Esophagus muscularis mucosa (tissue), 4 donors: ENCODE results near the gene SYCN. TPM values are rescaled to one million over a fixed set of nuclear protein-coding genes. Genes with fewer than 3 reads are reported as not detected.

Experiments used
- DNase-seq: peaks from one replicate; pipeline ENCODE4 v3.0.0-alpha.2; 2017; ENCODE audit errors: extremely low spot score
- H3K27ac ChIP-seq, 4 donors: fragments of 200-600 bp; sonication (generic); replicated peaks in 1 of 4; 1 replicate in 3 of 4; 2 replicates in 1 of 4; pipeline ENCODE4 v1.5.1; 2016 to 2019; ENCODE audit warnings: mild to moderate bottlenecking in 1 of 4
- H3K27me3 ChIP-seq, 4 donors: fragments of 200-600 bp; sonication (generic); one replicate each; pipeline versions ENCODE4 v1.5.1 to v1.6.0; 2016 to 2019
- H3K36me3 ChIP-seq, 4 donors: fragments of 200-600 bp; sonication (generic); one replicate each; pipeline ENCODE4 v1.5.1; 2016 to 2019
- H3K4me1 ChIP-seq, 4 donors: fragments of 200-600 bp; sonication (generic); one replicate each; pipeline ENCODE4 v1.5.1; 2016 to 2019
- H3K4me3 ChIP-seq, 4 donors: fragments of 200-600 bp; sonication (generic); 1 replicate in 2 of 4; 2 replicates in 2 of 4; pipeline ENCODE4 v1.5.1; 2016 to 2019; ENCODE audit warnings: mild to moderate bottlenecking in 4 of 4, moderate library complexity in 1 of 4
- H3K9me3 ChIP-seq, 4 donors: fragments of 200-600 bp; sonication (generic); 1 replicate in 3 of 4; 2 replicates in 1 of 4; pipeline ENCODE4 v1.5.1; 2016 to 2019
- EP300 ChIP-seq: sonication (generic); formaldehyde crosslinking; IDR thresholded peaks from one replicate; pipeline ENCODE4 v1.6.1; 2017; ENCODE audit warnings: antibody characterized with exemption
- POLR2A ChIP-seq: fragments of 450-650 bp; IDR thresholded peaks from one replicate; pipeline ENCODE4 v1.6.1; 2017; ENCODE audit warnings: antibody characterized with exemption, moderate library complexity, mild to moderate bottlenecking, low read depth
- POLR2AphosphoS5 ChIP-seq, 2 donors: sonication (generic); formaldehyde crosslinking; IDR thresholded peaks; one replicate each; pipeline ENCODE4 v1.6.1; 2017; ENCODE audit warnings: antibody characterized with exemption in 2 of 2
- WGBS: methylation state at CpG from one replicate; pipeline ENCODE4 v1.1.5; 2018; 5-methylcytosine and 5-hydroxymethylcytosine counted together
- intact Hi-C: fragments of 100-400 bp; cut with DNase I; formaldehyde crosslinking; loops from one replicate; pipeline ENCODE4 v1.15.1; 2023
- total RNA-seq, 4 donors: library from RNA; depleted of rRNA; stranded (reverse); fragments of >200 nt; gene quantifications; one replicate each; pipeline versions ENCODE4 v1.1.0 to v1.2.1, GENCODE V29; 2016
- TF ChIP-seq, protein P1 (sequence below), 3 experiments: fragments of 200-600 bp in 2 of 3; fragments of 450-650 bp in 1 of 3; sonication (generic) in 2 of 3; IDR thresholded peaks; one replicate each; pipeline ENCODE4 v1.5.1; 2017 to 2019; ENCODE audit warnings: antibody characterized with exemption in 3 of 3, mild to moderate bottlenecking in 2 of 3, moderate library complexity in 1 of 3

The SYCN gene
- total RNA-seq, 4 donors from 2014 or later, result not detected

- Histone ChIP-seq H3K9me3 (no peaks in the 10 kb centered on the region), H3K27me3 (no peaks in the 10 kb centered on the region), H3K4me3 (no peak overlapping the region), H3K4me1 (peaks cover 0 to 5% (median 1%) of the 10 kb centered on the region in 4 donors), H3K27ac (no peak overlapping the region), H3K36me3 (peaks cover 23 to 100% (median 90%) of the 10 kb centered on the region in 4 donors)
- intact Hi-C loops, result no loop called here
- no peak for DNase-seq
- WGBS, result 87% methylated on average over 13 of the region's 16 CpGs
- TF ChIP-seq, protein P1, sequence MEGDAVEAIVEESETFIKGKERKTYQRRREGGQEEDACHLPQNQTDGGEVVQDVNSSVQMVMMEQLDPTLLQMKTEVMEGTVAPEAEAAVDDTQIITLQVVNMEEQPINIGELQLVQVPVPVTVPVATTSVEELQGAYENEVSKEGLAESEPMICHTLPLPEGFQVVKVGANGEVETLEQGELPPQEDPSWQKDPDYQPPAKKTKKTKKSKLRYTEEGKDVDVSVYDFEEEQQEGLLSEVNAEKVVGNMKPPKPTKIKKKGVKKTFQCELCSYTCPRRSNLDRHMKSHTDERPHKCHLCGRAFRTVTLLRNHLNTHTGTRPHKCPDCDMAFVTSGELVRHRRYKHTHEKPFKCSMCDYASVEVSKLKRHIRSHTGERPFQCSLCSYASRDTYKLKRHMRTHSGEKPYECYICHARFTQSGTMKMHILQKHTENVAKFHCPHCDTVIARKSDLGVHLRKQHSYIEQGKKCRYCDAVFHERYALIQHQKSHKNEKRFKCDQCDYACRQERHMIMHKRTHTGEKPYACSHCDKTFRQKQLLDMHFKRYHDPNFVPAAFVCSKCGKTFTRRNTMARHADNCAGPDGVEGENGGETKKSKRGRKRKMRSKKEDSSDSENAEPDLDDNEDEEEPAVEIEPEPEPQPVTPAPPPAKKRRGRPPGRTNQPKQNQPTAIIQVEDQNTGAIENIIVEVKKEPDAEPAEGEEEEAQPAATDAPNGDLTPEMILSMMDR (IDR thresholded peaks at IDR 0.05), result no peak
- TF ChIP-seq POLR2A, result no peak
- no peak for TF ChIP-seq POLR2AphosphoS5 (IDR thresholded peaks at IDR 0.05)
- no peak for TF ChIP-seq EP300
These were observed 29.9 kb downstream of the SYCN start for GRCh38 chr19:39174142-39174541.

GRCh38 chr19:39173502-39173991 is 30.5 kb downstream of the SYCN start:
- DNase-seq, result no peak
- no peak overlapping the region for H3K27ac ChIP-seq
- no peaks in the 10 kb centered on the region for H3K9me3 ChIP-seq
- TF ChIP-seq, protein P1 (IDR thresholded peaks at IDR 0.05), result no peak
- TF ChIP-seq POLR2A (no peak), EP300 (no peak), POLR2AphosphoS5 (IDR thresholded peaks at IDR 0.05) (no peak)
- no peaks in the 10 kb centered on the region for H3K27me3 ChIP-seq
- peaks cover 22 to 99% (median 84%) of the 10 kb centered on the region in 4 donors for H3K36me3 ChIP-seq
- WGBS, result 97% methylated on average over 16 of the region's 25 CpGs
- H3K4me1 ChIP-seq, result peaks cover 0 to 5% (median 1%) of the 10 kb centered on the region in 4 donors
- no peak overlapping the region for H3K4me3 ChIP-seq
- intact Hi-C loops, result no loop called here

GRCh38 chr19:39172700-39173501 is 31.2 kb downstream of the SYCN start:
- intact Hi-C loops, result no loop called here
- Histone ChIP-seq H3K4me3 (no peak overlapping the region), H3K27me3 (no peaks in the 10 kb centered on the region), H3K27ac (no peak overlapping the region), H3K9me3 (no peaks in the 10 kb centered on the region), H3K4me1 (peaks cover 0 to 7% (median 2%) of the 10 kb centered on the region in 4 donors), H3K36me3 (peaks cover 16 to 97% (median 78%) of the 10 kb centered on the region in 4 donors)
- 91% methylated on average over 39 of the region's 45 CpGs for whole genome bisulfite sequencing
- no peak for TF ChIP-seq EP300
- TF ChIP-seq POLR2A, result no peak
- DNase-seq, result no peak

- H3K4me3 ChIP-seq, result no peak overlapping the region
- no peaks in the 10 kb centered on the region for H3K27me3 ChIP-seq
- peaks cover 8 to 18% (median 13%) of the 10 kb centered on the region in 4 donors for H3K4me1 ChIP-seq
- TF ChIP-seq POLR2A (no peak), EP300 (no peak), POLR2AphosphoS5 (IDR thresholded peaks at IDR 0.05) (no peak)
- TF ChIP-seq, protein P1 (IDR thresholded peaks at IDR 0.05), result no peak
- WGBS, result 79% methylated on average over 23 of the region's 27 CpGs
- peaks cover 11 to 87% (median 67%) of the 10 kb centered on the region in 4 donors for H3K36me3 ChIP-seq
- intact Hi-C loops, result no loop called here
- H3K27ac ChIP-seq, result no peak overlapping the region
- H3K9me3 ChIP-seq, result no peaks in the 10 kb centered on the region
- no peak for DNase-seq
These were observed 32.3 kb downstream of the SYCN start for GRCh38 chr19:39171479-39172465.
